NCI-H1930 (cell line): ENCODE results near the gene NYAP2.

Experiments used
- DNase-seq, 2 experiments: peaks; one replicate each; lab custom pipeline; 2025; lab: John Stamatoyannopoulos, UW

Gene NYAP2

DNA sequence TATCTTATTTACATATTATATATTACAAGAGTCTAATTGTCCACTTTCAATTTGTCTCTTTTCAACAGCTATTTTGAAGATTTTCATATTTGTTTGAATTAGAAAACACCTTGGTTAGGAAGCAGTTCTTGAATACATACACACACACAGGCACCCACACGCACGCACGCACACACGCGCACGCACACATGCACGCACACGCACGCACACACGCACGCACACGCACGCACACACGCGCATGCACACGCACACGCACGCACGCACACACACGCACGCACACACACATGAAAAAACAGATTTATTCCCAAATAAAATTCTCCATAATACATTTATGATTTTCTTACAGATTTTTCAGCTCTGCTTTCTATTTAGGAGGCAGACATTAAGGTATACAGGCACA, 220.7 kb downstream of the NYAP2 start:
- no peak for DNase-seq

DNA sequence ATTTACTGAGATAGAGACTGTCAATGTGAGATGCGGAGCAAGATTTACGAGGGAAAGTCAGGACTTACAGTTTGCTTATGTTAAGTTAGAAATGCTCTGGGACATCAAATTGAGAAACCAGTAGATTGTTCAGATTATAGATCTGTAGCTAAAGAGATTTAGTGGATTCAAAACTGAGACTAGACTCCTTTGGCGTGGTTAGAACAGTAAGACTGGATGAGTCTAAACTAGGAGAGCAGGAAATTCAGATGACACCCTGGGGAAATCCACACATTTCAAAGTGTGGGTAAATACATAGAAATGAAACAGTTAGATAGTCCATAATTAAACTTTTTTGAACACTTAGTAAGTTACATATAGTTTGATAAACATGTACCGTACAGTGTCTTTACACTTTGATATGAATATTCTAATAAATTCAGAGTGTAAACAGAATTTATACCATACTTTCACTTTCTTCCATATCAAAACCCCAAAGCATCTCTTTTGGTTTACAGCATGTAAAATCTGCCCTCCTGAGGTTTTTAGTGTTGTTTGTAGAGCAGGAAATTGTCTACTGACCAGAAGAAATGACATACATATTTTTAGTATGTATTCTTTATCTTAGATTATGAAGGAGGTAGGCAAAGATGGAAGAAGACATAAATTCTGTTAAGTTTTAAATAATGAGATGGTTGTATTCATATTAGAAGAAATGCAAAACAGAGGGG, 231.5 kb downstream of the NYAP2 start:
- DNase-seq = no peak

DNA sequence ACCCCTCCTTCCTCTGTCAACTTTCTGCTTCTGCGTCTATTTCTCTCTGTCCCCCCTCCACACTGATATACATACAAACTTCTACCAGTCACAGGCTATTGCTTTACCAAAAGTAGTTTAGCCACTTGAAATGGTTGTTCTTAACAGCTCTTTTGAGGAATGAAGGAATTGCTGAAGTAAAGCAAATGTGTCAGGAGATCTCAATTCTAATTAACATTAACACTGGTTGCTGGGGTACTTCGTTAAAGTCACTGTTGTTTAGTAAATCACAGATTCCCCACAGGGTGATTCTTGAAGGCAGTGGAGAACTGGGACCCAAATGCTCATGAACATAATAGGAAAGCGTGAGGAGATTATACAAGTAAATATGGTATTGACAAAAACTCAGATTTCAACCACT, 232.8 kb downstream of the NYAP2 start:
- DNase-seq = no peak

DNA sequence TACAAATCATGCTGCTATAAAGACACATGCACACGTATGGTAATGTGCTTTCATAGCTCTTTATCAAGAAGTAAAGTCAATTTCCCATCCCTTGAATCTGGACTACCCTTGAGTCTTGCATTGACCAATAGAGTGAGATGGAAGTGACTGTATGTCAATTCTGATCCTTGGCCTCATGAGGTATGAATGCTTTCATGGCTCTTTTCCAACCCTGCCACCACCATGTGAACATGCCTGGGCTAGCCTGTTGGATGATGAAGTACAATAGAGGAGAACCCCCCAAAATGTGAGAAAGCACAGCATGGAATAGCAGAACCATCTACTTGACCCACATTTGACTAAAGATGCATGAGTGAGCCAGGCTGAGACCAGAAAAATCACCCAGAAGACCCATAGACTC, 237.0 kb downstream of the NYAP2 start:
- DNase-seq = no peak

DNA sequence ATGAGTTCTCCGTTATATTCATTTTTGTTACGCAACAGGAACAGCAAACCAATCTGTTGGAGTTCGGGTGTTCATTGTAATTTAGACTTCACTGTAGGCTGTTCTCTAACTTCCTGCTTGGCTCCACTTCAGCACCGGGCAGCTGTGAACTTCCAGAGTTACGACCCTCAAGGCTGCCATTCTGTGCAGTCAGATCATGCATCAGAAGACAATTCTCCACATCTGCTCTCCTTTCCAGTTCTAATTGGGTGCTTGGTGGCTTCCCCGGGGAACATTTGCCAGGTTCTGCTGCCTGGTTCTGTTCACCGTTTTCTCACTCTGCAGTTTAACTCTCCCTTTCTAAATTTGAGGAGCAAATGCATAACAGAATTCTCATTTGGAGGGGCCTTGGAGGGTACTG, 237.7 kb downstream of the NYAP2 start:
- no peak for DNase-seq

DNA sequence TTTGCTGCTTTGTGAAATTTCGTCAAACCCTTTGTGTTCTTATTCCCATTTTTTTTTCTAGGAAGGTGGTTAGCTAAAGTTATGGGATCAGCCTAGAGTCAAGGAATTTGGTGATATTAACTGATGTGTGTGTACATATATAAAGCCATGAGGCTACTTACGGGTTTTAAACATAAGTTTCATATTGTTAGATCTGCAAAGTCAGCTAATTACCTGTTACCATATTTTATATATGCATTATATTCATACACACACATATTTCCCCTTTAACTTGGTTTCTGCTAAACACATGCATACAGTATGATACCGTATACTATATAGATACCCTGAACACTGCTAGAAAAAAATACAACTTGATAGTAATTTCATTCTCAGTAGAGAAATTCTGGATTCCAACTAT, 241.0 kb downstream of the NYAP2 start:
- DNase-seq = no peak

DNA sequence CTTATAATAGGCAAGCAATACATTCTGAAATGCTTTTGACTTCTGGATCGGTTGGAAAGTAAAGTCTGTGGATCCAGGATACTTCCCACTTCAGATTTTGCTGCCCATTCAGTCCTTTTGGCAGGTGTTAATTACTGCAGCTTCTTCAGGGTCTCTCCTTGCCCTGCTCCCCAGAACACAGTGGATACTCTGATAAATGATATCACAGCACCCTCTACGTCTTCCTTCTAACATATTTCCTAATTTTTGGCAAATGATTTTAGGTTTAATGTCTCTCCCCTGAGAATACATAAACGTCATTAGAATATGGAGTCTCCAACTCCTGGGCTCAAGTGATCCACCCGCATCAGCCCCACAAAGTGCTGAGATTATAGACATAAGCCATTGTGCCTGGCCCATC, 249.8 kb downstream of the NYAP2 start:
- DNase-seq = no peak

DNA sequence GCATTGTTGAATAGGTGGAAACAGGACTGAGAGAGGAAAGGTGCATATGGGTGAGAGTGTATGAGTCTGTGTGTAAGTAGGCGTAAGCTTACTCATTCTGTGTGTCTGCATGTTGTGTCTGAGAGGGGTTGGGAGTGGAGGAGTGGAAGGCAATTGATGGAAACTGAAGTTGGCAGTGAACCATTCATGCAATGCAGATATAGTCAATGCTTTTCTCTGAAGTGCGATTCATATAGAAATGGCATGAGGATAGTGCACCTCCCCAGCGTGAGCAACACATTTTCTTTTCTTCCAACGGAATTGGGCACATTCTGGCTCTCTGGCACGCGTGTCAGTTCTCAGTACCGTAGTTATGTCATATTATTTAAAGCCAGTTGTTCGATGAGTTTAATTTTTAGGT, 250.5 kb downstream of the NYAP2 start:
- DNase-seq = no peak

DNA sequence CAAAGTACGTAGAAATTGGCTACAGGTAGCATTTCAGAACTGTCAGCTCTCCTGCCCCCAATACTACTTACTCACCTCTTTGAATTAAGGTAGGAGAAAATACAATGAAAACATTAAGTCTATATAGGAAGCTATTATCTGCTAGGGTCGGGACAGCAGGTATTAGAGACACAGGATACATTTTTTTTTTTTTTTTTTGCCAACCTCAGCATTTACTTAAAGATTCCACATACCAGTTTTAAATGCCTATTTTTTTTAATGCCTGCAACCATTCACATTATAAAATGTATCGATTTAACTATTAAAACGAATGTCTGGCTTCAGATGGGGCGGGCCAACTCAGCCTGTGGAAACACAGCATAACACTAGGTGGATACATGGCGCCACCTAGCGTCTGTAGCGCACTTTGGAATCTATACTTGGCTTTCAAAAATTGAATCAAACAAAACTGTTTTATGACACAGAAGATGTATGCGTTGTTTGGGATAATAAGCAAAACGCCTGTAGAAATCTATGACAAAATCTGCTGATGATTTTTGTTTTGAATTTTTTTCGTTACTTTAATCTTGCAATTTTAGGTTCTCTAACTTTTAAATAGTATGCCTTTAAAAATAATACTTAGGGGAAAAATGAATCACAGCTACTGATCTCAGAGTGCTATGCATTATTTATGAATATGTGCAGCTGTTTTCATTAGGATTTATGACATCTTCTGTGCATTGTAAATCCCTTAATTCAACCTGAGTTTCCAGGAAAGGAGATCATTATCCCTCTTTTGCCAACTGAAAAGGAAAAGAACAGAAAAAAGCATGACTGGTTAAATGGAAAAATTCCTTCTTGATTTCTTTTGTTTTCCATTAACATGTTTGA, 261.0 kb downstream of the NYAP2 start:
- DNase-seq = peak; percentile 43 to 56

DNA sequence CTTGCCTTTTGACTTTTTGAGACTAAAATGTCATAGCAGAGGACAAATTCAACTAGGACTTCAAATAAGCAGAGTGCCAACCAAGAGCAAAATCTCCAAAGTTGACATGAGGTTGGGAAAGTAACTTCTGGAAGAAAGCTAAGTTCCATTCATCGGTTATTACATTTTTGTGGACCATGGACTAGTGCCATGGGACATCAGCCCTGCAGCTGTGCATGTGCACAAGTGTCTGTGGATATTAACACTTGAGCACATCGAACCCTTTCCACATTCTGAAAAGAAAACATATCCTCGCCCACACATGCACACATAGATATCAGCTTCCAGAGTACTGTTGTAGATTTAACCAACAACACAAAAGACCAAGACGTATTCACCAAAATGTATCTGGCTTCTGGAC, 262.6 kb downstream of the NYAP2 start:
- DNase-seq = no peak

DNA sequence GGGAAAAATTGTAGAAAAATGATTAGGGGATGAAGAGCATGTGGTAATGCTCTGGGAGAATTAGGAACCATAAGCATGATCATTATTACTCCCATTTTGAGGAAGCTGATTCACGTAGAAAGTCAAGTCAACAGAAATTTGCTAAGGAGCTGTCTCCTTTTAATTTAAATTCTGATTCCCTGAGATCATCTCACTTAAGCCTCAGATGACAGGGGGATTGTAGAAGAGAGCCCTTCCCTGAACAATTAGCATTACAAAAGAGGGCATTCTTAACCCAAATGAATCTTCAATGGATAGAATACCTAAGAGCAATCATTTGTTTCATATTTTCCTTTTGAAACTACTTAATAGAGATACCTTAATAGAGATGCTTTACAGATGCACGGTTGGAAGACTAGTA, 267.9 kb downstream of the NYAP2 start:
- no peak for DNase-seq

DNA sequence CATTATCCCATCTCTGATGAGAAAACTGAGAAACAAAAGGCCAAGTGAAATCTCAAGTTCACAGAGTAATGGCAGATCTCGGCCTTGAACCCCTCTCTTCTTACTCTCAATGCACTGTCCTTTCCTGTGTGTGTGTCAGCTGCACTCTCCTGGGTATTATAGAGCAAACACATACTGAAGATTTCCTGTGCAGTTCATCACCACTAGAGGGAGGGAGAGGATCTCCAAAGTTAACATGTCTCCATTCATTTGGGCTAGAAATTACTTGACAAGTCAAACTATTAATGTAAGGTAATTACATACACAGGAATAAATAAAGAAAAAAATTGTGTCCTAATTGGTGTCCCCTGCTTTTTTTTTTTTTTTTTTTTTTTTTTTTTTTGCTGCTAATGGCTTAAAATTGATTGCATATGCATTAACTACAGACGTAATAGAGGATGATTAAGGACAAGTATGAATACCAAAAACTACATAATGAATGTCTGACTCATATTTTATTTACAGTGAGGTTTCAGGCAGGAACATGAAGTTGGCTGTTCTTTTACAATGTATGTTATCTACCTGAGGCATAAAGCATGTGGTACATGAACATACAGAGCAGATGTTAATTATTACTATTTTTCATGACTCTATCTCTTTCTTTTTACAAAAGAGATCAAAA, 269.2 kb downstream of the NYAP2 start:
- peak; percentile 19 to 45 for DNase-seq

DNA sequence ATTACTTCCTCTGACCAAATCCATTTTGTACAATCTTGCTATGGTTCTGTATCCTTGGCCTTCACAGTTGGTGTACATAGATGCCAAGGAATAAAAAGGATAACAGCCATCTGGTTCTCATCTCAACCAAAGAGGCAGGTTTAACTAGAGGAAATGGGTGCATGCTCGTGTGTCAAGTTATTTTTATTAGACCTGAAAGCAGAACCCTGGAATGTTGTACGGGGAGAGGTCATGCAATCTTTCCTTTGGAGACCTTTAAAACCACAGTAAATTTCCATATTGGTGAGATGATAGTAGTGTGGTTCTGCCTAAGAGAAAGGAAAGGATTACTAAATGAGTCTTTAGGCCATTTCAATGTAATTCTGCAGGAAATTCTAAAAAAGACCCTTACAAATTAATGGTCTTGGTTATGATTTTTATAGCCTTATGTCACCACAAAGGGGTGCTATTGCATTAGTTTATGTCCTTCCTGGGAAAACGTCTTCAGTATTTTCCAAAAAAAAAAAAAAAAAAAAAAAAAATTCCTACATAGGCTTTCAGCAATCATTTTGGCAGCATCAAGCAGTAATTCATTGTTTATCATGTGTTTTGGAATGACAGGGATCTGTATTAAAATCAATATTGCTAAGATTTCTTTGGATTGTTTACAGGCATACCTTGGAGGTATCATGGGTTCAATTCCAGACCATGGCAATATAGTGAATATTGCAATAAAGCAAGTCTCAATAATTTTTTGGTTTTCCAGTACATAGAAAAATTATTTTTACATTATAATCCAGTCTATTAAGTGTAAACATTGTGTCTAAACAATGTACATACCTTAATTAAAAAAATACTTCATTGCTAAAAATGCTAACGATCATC, 270.8 kb downstream of the NYAP2 start:
- peak in 1 of 2 experiments; percentile 3 for DNase-seq

DNA sequence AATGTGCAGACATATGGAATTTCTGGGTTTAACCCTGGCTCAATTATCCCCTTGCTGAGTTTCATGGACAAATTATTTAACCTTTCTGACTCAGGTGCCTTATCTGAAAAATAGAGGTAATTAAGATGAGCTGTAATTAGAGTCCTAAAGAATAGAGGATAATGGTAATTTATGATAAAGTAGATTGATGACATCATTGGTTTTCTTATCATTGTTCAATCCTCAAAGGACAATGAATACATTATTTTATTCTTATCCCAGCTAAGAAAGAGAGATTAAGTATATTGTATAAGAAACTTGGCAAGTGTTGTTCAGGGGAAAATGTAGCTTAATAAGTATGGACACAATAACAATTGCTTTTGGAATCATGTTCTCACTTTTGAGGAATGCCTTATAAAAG, 279.3 kb downstream of the NYAP2 start:
- no peak for DNase-seq

DNA sequence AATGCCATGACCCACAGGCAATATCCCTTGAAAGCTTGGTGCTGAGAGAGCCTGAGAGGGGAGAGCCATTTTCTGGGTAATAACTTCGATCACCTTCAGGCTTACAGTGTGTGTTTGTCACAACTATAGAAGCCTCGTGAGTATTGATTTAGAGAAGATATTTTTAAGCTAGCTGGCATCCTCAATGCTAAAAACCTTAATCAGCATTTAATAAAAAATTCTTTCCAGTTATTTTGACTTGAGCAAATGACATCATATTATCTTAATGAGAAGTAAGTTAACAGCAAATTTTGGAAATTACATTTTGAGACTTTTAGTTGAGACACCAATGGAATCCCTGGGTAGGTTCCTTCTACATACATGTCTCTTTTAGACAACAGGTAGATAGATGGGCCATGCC, 283.7 kb downstream of the NYAP2 start:
- no peak for DNase-seq

DNA sequence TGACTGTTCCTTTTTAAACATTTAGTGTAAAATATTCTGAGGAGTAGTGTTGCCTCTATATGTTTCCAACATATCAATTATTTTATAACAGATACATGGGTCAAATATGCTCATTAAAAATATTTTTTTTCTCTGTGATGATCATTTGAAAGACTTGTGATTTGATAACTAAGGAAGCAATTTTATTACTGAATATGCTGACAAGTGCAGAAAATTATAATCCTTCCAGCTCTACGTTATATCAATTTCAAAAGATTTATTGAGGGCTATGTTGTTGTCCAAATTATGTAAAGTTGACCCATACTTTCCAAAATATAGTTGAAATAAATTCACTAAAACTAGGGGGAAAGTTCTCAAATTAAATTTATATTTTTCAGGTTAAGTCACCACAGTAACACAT, 290.6 kb downstream of the NYAP2 start:
- no peak for DNase-seq

DNA sequence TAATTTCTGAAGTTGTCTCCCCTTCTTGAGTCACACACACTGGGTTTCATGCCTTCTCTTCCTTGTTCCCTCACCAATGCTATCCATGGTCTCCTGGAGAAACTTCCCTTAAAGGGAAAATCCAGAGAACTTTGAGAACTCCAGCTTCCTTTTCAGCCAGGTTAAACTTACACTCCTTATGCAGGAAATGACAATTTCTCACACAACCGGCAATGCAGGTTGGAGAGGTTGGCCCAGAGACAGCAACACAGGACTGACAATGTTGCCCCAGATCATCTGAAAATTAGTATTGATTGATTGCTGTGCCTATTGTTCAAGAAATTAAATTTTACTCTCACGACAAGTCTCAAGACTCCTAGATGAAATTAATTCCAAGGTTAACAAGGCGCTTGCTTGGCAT, 292.2 kb downstream of the NYAP2 start:
- no peak for DNase-seq

DNA sequence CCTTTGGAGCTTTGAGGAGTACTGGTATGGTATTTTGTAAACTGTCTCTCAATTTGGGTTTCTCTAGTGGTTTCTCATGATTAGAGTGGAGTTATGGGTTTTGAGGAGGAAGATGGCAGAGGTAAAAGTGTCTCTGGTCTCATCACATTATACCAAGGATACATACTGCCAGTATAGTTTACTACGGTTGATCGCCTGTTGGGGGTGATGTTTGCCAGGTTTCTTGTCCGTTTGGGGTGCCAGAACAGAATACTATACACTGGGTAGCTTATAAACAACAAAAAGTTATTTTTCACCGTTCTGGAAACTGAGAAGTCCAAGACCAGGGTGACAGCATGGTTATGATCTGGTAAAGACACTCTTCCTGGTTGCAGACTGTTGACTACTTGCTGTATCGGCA, 293.7 kb downstream of the NYAP2 start:
- DNase-seq = no peak

DNA sequence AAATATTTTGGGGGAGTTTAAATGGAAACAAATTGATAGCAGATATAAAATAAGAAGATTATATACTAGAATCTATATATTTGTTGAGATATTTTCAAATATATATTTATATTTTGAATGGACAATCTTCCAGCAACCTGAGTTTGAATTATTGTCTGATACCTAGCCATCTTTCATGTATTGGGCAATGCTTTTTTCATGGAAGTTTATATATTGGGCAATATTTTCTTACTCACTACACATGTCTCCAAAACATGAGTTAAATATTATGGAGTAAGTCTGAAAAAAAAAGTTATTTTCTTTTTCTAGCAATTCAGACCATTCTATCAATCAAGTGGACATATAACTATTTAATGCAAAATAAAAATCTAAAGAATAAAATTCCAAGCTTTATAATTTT, 295.2 kb downstream of the NYAP2 start:
- no peak for DNase-seq

DNA sequence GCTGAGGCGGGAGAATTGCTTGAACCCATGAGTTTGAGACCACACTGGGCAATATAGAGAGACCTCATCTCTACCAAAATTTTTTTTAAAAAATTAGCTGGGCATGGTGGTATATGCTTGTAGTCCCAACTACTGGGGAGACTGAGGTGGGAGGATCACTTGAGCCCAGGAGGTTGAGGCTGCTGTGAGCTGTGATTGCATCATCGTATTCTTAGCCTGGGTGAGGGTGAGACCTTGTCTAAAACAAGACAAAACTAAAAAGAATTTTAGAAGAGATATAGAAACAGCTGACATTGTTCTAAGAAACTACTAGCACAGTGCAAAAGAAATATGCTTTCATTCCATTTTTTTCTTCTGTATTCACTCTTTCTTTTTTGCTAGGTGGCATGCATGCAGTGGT, 298.4 kb downstream of the NYAP2 start:
- no peak for DNase-seq
